ENCODE data around the gene CIAO2A. TPM values are rescaled to one million over a fixed set of nuclear protein-coding genes. Genes with fewer than 3 reads are reported as not detected.

Gene CIAO2A
- polyA plus RNA-seq, 1 donor (not counting 4 experiments of a cell fraction or from before 2014, with no cell fraction given) = 111 TPM

- FAIRE-seq (no peak), DNase-seq (ENCODE audit: low read depth, low spot score) (no peak)
- Histone ChIP-seq H3K27ac (ENCODE audit: control insufficient read depth, insufficient read depth, low read length) (peak overlapping the region; percentile 87), H3K36me3 (ENCODE audit: control insufficient read depth in 2 of 2, extremely low read depth in 1 of 2, insufficient read depth in 2 of 2, low read length in 2 of 2) (peaks cover 2 to 6% of the 10 kb centered on the region in 2 experiments), H2AFZ (ENCODE audit: control insufficient read depth, low read length) (peak overlapping the region; percentile 69), H3K4me2 (ENCODE audit: control insufficient read depth, extremely low read depth, insufficient read depth, low read depth, low read length) (peak overlapping the region; percentile 96), H3K27me3 (ENCODE audit: control insufficient read depth, extremely low read depth, insufficient read depth, low read length) (no peaks in the 10 kb centered on the region), H3K9me3 (ENCODE audit: control insufficient read depth, low read depth, low read length) (no peaks in the 10 kb centered on the region), H3K9ac (ENCODE audit: control insufficient read depth, extremely low read depth, insufficient read depth, low read length) (peak overlapping the region; percentile 79), H3K79me2 (ENCODE audit: control insufficient read depth, insufficient read depth, low read length) (peaks cover 68% of the 10 kb centered on the region), H3K4me1 (ENCODE audit: control insufficient read depth, extremely low read depth, insufficient read depth, low read length) (peaks cover 35% of the 10 kb centered on the region), H3K4me3 (ENCODE audit: control insufficient read depth in 2 of 3, extremely low read depth in 1 of 3, insufficient read depth in 2 of 3, low read depth in 1 of 3, low read length in 3 of 3) (peak overlapping the region; percentile 60 to 70 (median 66)), H4K20me1 (ENCODE audit: control insufficient read depth, extremely low read depth, insufficient read depth, low read length) (no peaks in the 10 kb centered on the region), H3K9me1 (ENCODE audit: control insufficient read depth, extremely low read depth, insufficient read depth, low read length) (no peaks in the 10 kb centered on the region)
- no peak for TF ChIP-seq EZH2 (IDR thresholded peaks at IDR 0.05; ENCODE audit: low read length)
- TF ChIP-seq CTCF (optimal IDR thresholded peaks at IDR 0.05 in 1 of 3, IDR thresholded peaks at IDR 0.05 in 1 of 3, conservative IDR thresholded peaks at IDR 0.05 in 1 of 3; ENCODE audit: extremely low read depth in 1 of 3, insufficient read depth in 2 of 3, low read length in 3 of 3) = no peak
- dilution Hi-C loops (cut with MboI; ENCODE audit: extremely low pct_ligation_motif_present, low sequenced_read_pairs) = no loop called here
Measured at GRCh38 chr15:64092864-64093626, 593 bp downstream of the CIAO2A start.

- DNase-seq (ENCODE audit: low read depth, low spot score) = no peak
- H3K4me2 ChIP-seq (ENCODE audit: control insufficient read depth, extremely low read depth, insufficient read depth, low read depth, low read length) = peak overlapping the region; percentile 96
- H4K20me1 ChIP-seq (ENCODE audit: control insufficient read depth, extremely low read depth, insufficient read depth, low read length) = no peaks in the 10 kb centered on the region
- H3K4me1 ChIP-seq (ENCODE audit: control insufficient read depth, extremely low read depth, insufficient read depth, low read length) = peaks cover 27% of the 10 kb centered on the region
- H3K27ac ChIP-seq (ENCODE audit: control insufficient read depth, insufficient read depth, low read length) = peak overlapping the region; percentile 87
- dilution Hi-C loops (cut with MboI; ENCODE audit: extremely low pct_ligation_motif_present, low sequenced_read_pairs) = no loop called here
- FAIRE-seq = no peak
- no peak for TF ChIP-seq EZH2 (IDR thresholded peaks at IDR 0.05; ENCODE audit: low read length)
- no peak for TF ChIP-seq CTCF (optimal IDR thresholded peaks at IDR 0.05 in 1 of 3, IDR thresholded peaks at IDR 0.05 in 1 of 3, conservative IDR thresholded peaks at IDR 0.05 in 1 of 3; ENCODE audit: extremely low read depth in 1 of 3, insufficient read depth in 2 of 3, low read length in 3 of 3)
- peaks cover 60% of the 10 kb centered on the region for H3K79me2 ChIP-seq (ENCODE audit: control insufficient read depth, insufficient read depth, low read length)
- H2AFZ ChIP-seq (ENCODE audit: control insufficient read depth, low read length) = no peak overlapping the region
- H3K9ac ChIP-seq (ENCODE audit: control insufficient read depth, extremely low read depth, insufficient read depth, low read length) = peak overlapping the region; percentile 79
- no peaks in the 10 kb centered on the region for H3K27me3 ChIP-seq (ENCODE audit: control insufficient read depth, extremely low read depth, insufficient read depth, low read length)
- H3K9me3 ChIP-seq (ENCODE audit: control insufficient read depth, low read depth, low read length) = no peaks in the 10 kb centered on the region
- peaks cover 2 to 10% of the 10 kb centered on the region in 2 experiments for H3K36me3 ChIP-seq (ENCODE audit: control insufficient read depth in 2 of 2, extremely low read depth in 1 of 2, insufficient read depth in 2 of 2, low read length in 2 of 2)
- no peaks in the 10 kb centered on the region for H3K9me1 ChIP-seq (ENCODE audit: control insufficient read depth, extremely low read depth, insufficient read depth, low read length)
- H3K4me3 ChIP-seq (ENCODE audit: control insufficient read depth in 2 of 3, extremely low read depth in 1 of 3, insufficient read depth in 2 of 3, low read depth in 1 of 3, low read length in 3 of 3) = peak overlapping the region; percentile 60 to 70 (median 66)
Measured at GRCh38 chr15:64092075-64092820, 1.4 kb downstream of the CIAO2A start.

Data from keratinocyte (primary cell).